HepG2 (cell line): ENCODE data around the gene DHRS1. TPM values are rescaled to one million over a fixed set of nuclear protein-coding genes. Genes with fewer than 3 reads are reported as not detected.

Experiments
- ATF1 ChIP-seq: IDR thresholded peaks from 2 replicates; pipeline ENCODE4 v1.6.1; 2016; ENCODE audit warnings: mild to moderate bottlenecking, control low read depth
- ERF ChIP-seq: IDR thresholded peaks from 2 replicates; pipeline ENCODE4 v1.6.1; 2018; ENCODE audit warnings: missing biosample characterization, missing genetic modification reagents
- KLF16 ChIP-seq, 2 experiments: sonication (generic) in 1 of 2; formaldehyde crosslinking in 1 of 2; IDR thresholded peaks; 2 replicates each; pipeline versions ENCODE4 v1.6.1 to v1.8.0; 2016 to 2023; ENCODE audit warnings: missing genetic modification reagents in 2 of 2, missing compliant biosample characterization in 1 of 2
- MYC ChIP-seq: sonication (generic); formaldehyde crosslinking; IDR thresholded peaks from 2 replicates; pipeline ENCODE4 v1.9.0; 2021; ENCODE audit warnings: missing genetic modification reagents, borderline replicate concordance
- NFYB ChIP-seq: sonication (generic); formaldehyde crosslinking; IDR thresholded peaks from 2 replicates; pipeline ENCODE4 v1.4.0; 2020; ENCODE audit warnings: missing genetic modification reagents
- PHF21A ChIP-seq: sonication (generic); formaldehyde crosslinking; IDR thresholded peaks from 2 replicates; pipeline ENCODE4 v1.5.0; 2020; ENCODE audit warnings: mild to moderate bottlenecking, missing genetic modification reagents
- RAD51 ChIP-seq: fragments of 450-650 bp; IDR thresholded peaks from 2 replicates; pipeline ENCODE4 v1.6.1; 2016; ENCODE audit warnings: borderline replicate concordance
- REXO4 ChIP-seq: sonication (generic); formaldehyde crosslinking; IDR thresholded peaks from 2 replicates; pipeline ENCODE4 v1.8.0; 2022; ENCODE audit warnings: missing genetic modification reagents, mild to moderate bottlenecking, borderline replicate concordance
- SNAI1 ChIP-seq: sonication (generic); formaldehyde crosslinking; IDR thresholded peaks from 2 replicates; pipeline ENCODE4 v1.5.0; 2020; ENCODE audit warnings: mild to moderate bottlenecking, missing genetic modification reagents, borderline replicate concordance
- TEAD3 ChIP-seq: optimal IDR thresholded peaks from 2 replicates; pipeline ENCODE3; 2016; ENCODE audit warnings: borderline replicate concordance
- ZNF136 ChIP-seq: sonication (generic); formaldehyde crosslinking; IDR thresholded peaks from 2 replicates; pipeline ENCODE4 v1.8.1; 2022; ENCODE audit warnings: low read depth, mild to moderate bottlenecking, moderate library complexity, missing genetic modification reagents
- ZNF232 ChIP-seq: sonication (generic); formaldehyde crosslinking; IDR thresholded peaks from 2 replicates; pipeline ENCODE4 v1.4.0; 2020; ENCODE audit warnings: missing genetic modification reagents, borderline replicate concordance
- ZNF615 ChIP-seq: sonication (generic); formaldehyde crosslinking; IDR thresholded peaks from 2 replicates; pipeline ENCODE4 v1.5.0; 2020; ENCODE audit warnings: mild to moderate bottlenecking, missing genetic modification reagents, borderline replicate concordance
- ZNF619 ChIP-seq: sonication (generic); formaldehyde crosslinking; IDR thresholded peaks from 2 replicates; pipeline ENCODE4 v1.4.0; 2020; ENCODE audit warnings: mild to moderate bottlenecking, missing genetic modification reagents
- polyA plus RNA-seq, 8 experiments: library from polyadenylated mRNA; depleted of rRNA in 3 of 8; stranded (reverse) in 7 of 8; unstranded in 1 of 8; fragments of >200 nt; fragmentation: Illumina TruSeq in 4 of 8; extraction: Trizol in 4 of 8; gene quantifications; 2 replicates each; pipeline versions ENCODE4 v1.2.1 to v1.2.3, GENCODE V29; 2011 to 2016; ENCODE audit warnings: low read depth in 4 of 8, missing spikeins in 1 of 8, mixed read lengths in 1 of 8; ENCODE audit not compliant: insufficient read depth in 1 of 8
- total RNA-seq, 5 experiments: library from RNA; depleted of rRNA; stranded (reverse); fragments of >200 nt; fragmentation: Illumina TruSeq; extraction: Trizol; gene quantifications; 2 replicates each; pipeline ENCODE4 v1.2.3, GENCODE V29; 2016; ENCODE audit warnings: low read depth in 1 of 5
- TF ChIP-seq, protein P1 (sequence below): sonication (generic); formaldehyde crosslinking; IDR thresholded peaks from 2 replicates; pipeline ENCODE4 v1.4.0; 2020; ENCODE audit warnings: missing genetic modification reagents, borderline replicate concordance
- TF ChIP-seq, protein P2 (sequence below): sonication (generic); formaldehyde crosslinking; conservative IDR thresholded peaks from 2 replicates; pipeline ENCODE4 v1.4.0; 2020; ENCODE audit warnings: missing genetic modification reagents
- TF ChIP-seq, protein P3 (sequence below): sonication (generic); formaldehyde crosslinking; IDR thresholded peaks from 2 replicates; pipeline ENCODE4 v1.8.0; 2023; ENCODE audit warnings: mild to moderate bottlenecking, missing genetic modification reagents
- TF ChIP-seq, protein P4 (sequence below): sonication (generic); formaldehyde crosslinking; IDR thresholded peaks from 2 replicates; pipeline ENCODE4 v1.4.0; 2020; ENCODE audit warnings: missing genetic modification reagents
- TF ChIP-seq, protein P5 (sequence below): sonication (generic); IDR thresholded peaks from 2 replicates; pipeline ENCODE4 v1.6.1; 2016; ENCODE audit warnings: low read depth, borderline replicate concordance
- TF ChIP-seq, protein P6 (sequence below): sonication (generic); formaldehyde crosslinking; IDR thresholded peaks from 2 replicates; pipeline ENCODE4 v1.4.0; 2020; ENCODE audit warnings: missing genetic modification reagents, low read depth, mild to moderate bottlenecking, borderline replicate concordance

Gene DHRS1
- total and polyA plus RNA-seq, 2 of the 13 experiments (the other 11 are each of a cell fraction or from before 2014, with no cell fraction given), result 49.8 to 60.8 TPM

DNA sequence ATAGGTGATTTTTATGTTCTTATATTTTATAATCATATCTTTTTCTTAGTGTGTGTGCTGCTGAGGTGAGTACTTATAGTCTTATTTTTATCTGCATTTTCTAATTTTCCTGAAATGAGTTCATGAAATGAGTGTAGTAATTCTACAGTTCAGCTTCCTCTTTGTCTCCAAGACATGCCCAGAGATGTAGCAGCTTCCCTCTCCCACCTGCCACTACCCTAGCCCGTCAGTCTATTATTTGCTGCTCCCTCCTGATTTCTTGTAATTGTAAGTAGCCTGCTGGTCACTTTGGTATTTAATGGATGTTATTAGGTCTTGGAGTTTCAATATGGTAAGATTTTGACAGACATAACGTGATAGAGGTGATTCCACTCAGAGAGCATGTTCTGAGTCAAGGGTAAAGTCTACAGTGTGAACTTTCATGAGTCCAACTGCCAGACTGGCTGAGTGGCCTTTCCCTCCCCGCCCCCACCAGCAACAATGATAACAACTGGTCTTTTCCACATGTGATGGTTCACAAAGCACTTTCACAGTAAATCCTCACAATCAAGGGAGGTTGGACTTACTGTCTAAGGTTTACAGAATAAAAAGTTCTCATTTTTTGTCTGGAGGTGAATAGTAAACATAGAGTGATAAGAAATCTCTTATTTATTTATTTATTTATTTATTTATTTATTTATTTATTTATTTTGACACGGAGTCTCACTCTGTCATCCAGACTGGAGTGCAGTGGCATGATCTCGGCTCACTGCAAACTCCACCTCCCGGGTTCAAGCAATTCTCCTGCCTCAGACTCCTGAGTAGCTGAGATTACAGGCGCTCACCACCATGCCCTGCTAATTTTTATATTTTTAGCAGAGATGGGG is 44.4 kb upstream of the DHRS1 start (continued):
- TF ChIP-seq, protein P1, sequence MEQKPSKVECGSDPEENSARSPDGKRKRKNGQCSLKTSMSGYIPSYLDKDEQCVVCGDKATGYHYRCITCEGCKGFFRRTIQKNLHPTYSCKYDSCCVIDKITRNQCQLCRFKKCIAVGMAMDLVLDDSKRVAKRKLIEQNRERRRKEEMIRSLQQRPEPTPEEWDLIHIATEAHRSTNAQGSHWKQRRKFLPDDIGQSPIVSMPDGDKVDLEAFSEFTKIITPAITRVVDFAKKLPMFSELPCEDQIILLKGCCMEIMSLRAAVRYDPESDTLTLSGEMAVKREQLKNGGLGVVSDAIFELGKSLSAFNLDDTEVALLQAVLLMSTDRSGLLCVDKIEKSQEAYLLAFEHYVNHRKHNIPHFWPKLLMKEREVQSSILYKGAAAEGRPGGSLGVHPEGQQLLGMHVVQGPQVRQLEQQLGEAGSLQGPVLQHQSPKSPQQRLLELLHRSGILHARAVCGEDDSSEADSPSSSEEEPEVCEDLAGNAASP (CRISPR knock-in tag), result peak; percentile 42; the same call in 1 of the 2 replicates
- TF ChIP-seq, protein P2, sequence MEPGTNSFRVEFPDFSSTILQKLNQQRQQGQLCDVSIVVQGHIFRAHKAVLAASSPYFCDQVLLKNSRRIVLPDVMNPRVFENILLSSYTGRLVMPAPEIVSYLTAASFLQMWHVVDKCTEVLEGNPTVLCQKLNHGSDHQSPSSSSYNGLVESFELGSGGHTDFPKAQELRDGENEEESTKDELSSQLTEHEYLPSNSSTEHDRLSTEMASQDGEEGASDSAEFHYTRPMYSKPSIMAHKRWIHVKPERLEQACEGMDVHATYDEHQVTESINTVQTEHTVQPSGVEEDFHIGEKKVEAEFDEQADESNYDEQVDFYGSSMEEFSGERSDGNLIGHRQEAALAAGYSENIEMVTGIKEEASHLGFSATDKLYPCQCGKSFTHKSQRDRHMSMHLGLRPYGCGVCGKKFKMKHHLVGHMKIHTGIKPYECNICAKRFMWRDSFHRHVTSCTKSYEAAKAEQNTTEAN (CRISPR knock-in tag), result no peak
- TF ChIP-seq, protein P3, sequence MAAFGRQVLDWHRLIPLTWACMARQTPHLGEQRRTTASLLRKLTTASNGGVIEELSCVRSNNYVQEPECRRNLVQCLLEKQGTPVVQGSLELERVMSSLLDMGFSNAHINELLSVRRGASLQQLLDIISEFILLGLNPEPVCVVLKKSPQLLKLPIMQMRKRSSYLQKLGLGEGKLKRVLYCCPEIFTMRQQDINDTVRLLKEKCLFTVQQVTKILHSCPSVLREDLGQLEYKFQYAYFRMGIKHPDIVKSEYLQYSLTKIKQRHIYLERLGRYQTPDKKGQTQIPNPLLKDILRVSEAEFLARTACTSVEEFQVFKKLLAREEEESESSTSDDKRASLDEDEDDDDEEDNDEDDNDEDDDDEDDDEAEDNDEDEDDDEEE, result no peak
- TF ChIP-seq ZNF136 (CRISPR knock-in tag) (no peak), ZNF615 (CRISPR knock-in tag) (no peak), ERF (CRISPR knock-in tag) (peak; percentile 66; the same call in 1 of the 2 replicates), MYC (CRISPR knock-in tag) (no peak), TEAD3 (peak; percentile 72), REXO4 (CRISPR knock-in tag) (no peak), ZNF619 (CRISPR knock-in tag) (no peak), ATF1 (CRISPR knock-in tag) (no peak), ZNF232 (CRISPR knock-in tag) (no peak), PHF21A (CRISPR knock-in tag) (no peak), NFYB (CRISPR knock-in tag) (no peak), RAD51 (no peak), KLF16 (CRISPR knock-in tag; IDR thresholded peaks at IDR 0.05) (no peak), SNAI1 (no peak)
- TF ChIP-seq, protein P4, sequence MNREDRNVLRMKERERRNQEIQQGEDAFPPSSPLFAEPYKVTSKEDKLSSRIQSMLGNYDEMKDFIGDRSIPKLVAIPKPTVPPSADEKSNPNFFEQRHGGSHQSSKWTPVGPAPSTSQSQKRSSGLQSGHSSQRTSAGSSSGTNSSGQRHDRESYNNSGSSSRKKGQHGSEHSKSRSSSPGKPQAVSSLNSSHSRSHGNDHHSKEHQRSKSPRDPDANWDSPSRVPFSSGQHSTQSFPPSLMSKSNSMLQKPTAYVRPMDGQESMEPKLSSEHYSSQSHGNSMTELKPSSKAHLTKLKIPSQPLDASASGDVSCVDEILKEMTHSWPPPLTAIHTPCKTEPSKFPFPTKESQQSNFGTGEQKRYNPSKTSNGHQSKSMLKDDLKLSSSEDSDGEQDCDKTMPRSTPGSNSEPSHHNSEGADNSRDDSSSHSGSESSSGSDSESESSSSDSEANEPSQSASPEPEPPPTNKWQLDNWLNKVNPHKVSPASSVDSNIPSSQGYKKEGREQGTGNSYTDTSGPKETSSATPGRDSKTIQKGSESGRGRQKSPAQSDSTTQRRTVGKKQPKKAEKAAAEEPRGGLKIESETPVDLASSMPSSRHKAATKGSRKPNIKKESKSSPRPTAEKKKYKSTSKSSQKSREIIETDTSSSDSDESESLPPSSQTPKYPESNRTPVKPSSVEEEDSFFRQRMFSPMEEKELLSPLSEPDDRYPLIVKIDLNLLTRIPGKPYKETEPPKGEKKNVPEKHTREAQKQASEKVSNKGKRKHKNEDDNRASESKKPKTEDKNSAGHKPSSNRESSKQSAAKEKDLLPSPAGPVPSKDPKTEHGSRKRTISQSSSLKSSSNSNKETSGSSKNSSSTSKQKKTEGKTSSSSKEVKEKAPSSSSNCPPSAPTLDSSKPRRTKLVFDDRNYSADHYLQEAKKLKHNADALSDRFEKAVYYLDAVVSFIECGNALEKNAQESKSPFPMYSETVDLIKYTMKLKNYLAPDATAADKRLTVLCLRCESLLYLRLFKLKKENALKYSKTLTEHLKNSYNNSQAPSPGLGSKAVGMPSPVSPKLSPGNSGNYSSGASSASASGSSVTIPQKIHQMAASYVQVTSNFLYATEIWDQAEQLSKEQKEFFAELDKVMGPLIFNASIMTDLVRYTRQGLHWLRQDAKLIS (CRISPR knock-in tag), result no peak
- TF ChIP-seq, protein P5, sequence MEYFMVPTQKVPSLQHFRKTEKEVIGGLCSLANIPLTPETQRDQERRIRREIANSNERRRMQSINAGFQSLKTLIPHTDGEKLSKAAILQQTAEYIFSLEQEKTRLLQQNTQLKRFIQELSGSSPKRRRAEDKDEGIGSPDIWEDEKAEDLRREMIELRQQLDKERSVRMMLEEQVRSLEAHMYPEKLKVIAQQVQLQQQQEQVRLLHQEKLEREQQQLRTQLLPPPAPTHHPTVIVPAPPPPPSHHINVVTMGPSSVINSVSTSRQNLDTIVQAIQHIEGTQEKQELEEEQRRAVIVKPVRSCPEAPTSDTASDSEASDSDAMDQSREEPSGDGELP, result peak; percentile 38; the same call in 1 of the 2 replicates
- TF ChIP-seq, protein P6, sequence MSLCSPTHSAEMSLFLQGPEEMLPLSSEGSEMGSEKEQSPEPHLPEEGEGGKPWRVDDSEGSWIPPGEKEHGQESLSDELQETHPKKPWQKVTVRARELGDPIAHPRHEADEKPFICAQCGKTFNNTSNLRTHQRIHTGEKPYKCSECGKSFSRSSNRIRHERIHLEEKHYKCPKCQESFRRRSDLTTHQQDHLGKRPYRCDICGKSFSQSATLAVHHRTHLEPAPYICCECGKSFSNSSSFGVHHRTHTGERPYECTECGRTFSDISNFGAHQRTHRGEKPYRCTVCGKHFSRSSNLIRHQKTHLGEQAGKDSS (CRISPR knock-in tag), result peak; percentile 75; the same call in 1 of the 2 replicates
